SK-N-SH treated with all-trans-retinoic acid at 6 μM for 48 hours (cell line): Measurements from ENCODE around the gene KANK2.

Source experiments
- ATAC-seq: fragments of 200-7000 bp; cut with Tn5 transposase; 3 replicates; pipeline ENCODE4 v1.9.1; 2020; ENCODE audit warnings: mild to moderate bottlenecking, moderate library complexity
- ARNTL ChIP-seq: fragments of 450-650 bp; formaldehyde crosslinking; IDR thresholded peaks from 2 replicates; pipeline ENCODE4 v1.5.0; 2020; ENCODE audit warnings: low read depth, mild to moderate bottlenecking, moderate library complexity, borderline replicate concordance
- BACH2 ChIP-seq: fragments of 250-450 bp; sonication (Bioruptor Pico); IDR thresholded peaks from 2 replicates; pipeline ENCODE4 v1.9.0; 2021; ENCODE audit warnings: mild to moderate bottlenecking, borderline replicate concordance
- CSDC2 ChIP-seq: fragments of 250-450 bp; sonication (Bioruptor Pico); IDR thresholded peaks from 2 replicates; pipeline ENCODE4 v1.5.0; 2020; ENCODE audit warnings: mild to moderate bottlenecking, moderate library complexity
- ESRRG ChIP-seq: fragments of 250-450 bp; sonication (Bioruptor Pico); IDR thresholded peaks from 2 replicates; pipeline ENCODE4 v1.6.1; 2021; ENCODE audit warnings: mild to moderate bottlenecking
- GLIS3 ChIP-seq: fragments of 250-450 bp; sonication (Bioruptor Pico); IDR thresholded peaks from 2 replicates; pipeline ENCODE4 v1.5.0; 2020; ENCODE audit warnings: mild to moderate bottlenecking, moderate library complexity
- ISL1 ChIP-seq: fragments of 250-450 bp; sonication (Bioruptor Pico); IDR thresholded peaks from 2 replicates; pipeline ENCODE4 v2.1.2; 2022; ENCODE audit warnings: mild to moderate bottlenecking, moderate library complexity
- OSR1 ChIP-seq: fragments of 250-450 bp; sonication (Bioruptor Pico); IDR thresholded peaks from 2 replicates; pipeline ENCODE4 v1.8.0; 2022; ENCODE audit warnings: moderate library complexity, mild to moderate bottlenecking, inconsistent platforms
- PPARA ChIP-seq: fragments of 250-450 bp; sonication (Bioruptor Pico); IDR thresholded peaks from 2 replicates; pipeline ENCODE4 v1.5.0; 2020; ENCODE audit warnings: mild to moderate bottlenecking, borderline replicate concordance
- RARB ChIP-seq: fragments of 250-450 bp; sonication (Bioruptor Pico); IDR thresholded peaks from 2 replicates; pipeline ENCODE4 v1.8.0; 2021; ENCODE audit warnings: mild to moderate bottlenecking, moderate library complexity
- SNAI2 ChIP-seq: fragments of 250-450 bp; sonication (Bioruptor Pico); IDR thresholded peaks from 2 replicates; pipeline ENCODE4 v1.5.0; 2020; ENCODE audit warnings: mild to moderate bottlenecking, moderate library complexity
- TOX ChIP-seq: fragments of 250-450 bp; sonication (Bioruptor Pico); IDR thresholded peaks from 2 replicates; pipeline ENCODE4 v1.8.0; 2021; ENCODE audit warnings: mild to moderate bottlenecking, moderate library complexity, borderline replicate concordance
- ZC3H10 ChIP-seq: fragments of 250-450 bp; sonication (Bioruptor Pico); IDR thresholded peaks from 2 replicates; pipeline ENCODE4 v1.5.1; 2021; ENCODE audit warnings: mild to moderate bottlenecking, moderate library complexity
- ZFP3 ChIP-seq: fragments of 250-450 bp; sonication (Bioruptor Pico); IDR thresholded peaks from 2 replicates; pipeline ENCODE4 v1.5.0; 2020; ENCODE audit warnings: mild to moderate bottlenecking, moderate library complexity
- ZFP30 ChIP-seq: fragments of 450-650 bp; formaldehyde crosslinking; IDR thresholded peaks from 2 replicates; pipeline ENCODE4 v1.5.0; 2022; ENCODE audit warnings: mild to moderate bottlenecking, moderate library complexity
- ZNF565 ChIP-seq: fragments of 450-650 bp; formaldehyde crosslinking; conservative IDR thresholded peaks from 2 replicates; pipeline ENCODE4 v1.5.0; 2020; ENCODE audit warnings: low read depth, mild to moderate bottlenecking, moderate library complexity
- ZNF70 ChIP-seq: fragments of 450-650 bp; formaldehyde crosslinking; IDR thresholded peaks from 2 replicates; pipeline ENCODE4 v1.5.0; 2020; ENCODE audit warnings: mild to moderate bottlenecking, moderate library complexity
- ZNF8 ChIP-seq: fragments of 450-650 bp; formaldehyde crosslinking; IDR thresholded peaks from 2 replicates; pipeline ENCODE4 v1.5.0; 2020; ENCODE audit warnings: mild to moderate bottlenecking, moderate library complexity
- TF ChIP-seq, protein P1 (sequence below): fragments of 250-450 bp; sonication (Bioruptor Pico); IDR thresholded peaks from 2 replicates; pipeline ENCODE4 v1.5.1; 2020; ENCODE audit warnings: low read depth, mild to moderate bottlenecking, moderate library complexity
- TF ChIP-seq, protein P2 (sequence below): fragments of 250-450 bp; sonication (Bioruptor Pico); IDR thresholded peaks from 2 replicates; pipeline ENCODE4 v1.8.0; 2020; ENCODE audit warnings: mild to moderate bottlenecking, moderate library complexity, borderline replicate concordance
- TF ChIP-seq, protein P3 (sequence below): fragments of 250-450 bp; sonication (Bioruptor Pico); IDR thresholded peaks from 2 replicates; pipeline ENCODE4 v1.8.0; 2021; ENCODE audit warnings: low read depth, mild to moderate bottlenecking, moderate library complexity, borderline replicate concordance
- TF ChIP-seq, protein P4 (sequence below): fragments of 250-450 bp; sonication (Bioruptor Pico); IDR thresholded peaks from 2 replicates; pipeline ENCODE4 v1.5.0; 2020; ENCODE audit warnings: mild to moderate bottlenecking, moderate library complexity

The KANK2 gene

DNA sequence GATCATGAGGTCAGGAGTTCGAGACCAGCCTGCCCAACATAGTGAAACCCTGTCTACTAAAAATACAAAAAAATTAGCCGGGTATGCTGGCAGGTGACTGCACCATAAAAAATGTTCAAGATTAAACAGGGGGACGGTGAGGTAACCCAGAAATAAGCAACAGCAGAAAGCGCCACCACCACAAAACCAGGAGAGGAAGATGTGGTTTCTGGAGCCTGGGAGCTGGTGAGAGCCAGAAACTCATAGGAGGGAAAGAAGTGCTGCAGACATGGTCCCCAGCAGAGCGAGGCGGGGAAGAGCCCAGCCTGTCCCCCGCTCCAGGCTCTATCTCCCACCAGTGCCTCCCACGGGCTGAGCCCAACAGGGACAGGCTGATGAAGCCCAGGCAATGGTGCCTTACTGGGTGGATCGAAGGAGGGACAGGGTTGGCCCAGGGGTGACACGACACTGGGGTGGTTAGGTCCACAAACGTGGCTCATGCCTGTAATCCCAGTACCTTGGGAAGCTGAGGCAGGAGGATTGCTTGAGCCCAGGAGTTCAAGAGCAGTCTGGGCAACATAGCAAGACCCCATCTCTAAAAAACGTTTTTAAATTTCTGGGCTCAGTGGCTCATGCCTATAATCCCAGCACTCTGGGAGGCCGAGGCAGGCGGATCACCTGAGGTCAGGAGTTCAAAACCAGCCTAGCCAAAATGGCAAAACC, 60.8 kb downstream of the KANK2 start (continued):
- TF ChIP-seq OSR1 (CRISPR knock-in tag) (no peak), ZFP3 (CRISPR knock-in tag) (no peak), ISL1 (CRISPR knock-in tag) (no peak)
- TF ChIP-seq, protein P1, sequence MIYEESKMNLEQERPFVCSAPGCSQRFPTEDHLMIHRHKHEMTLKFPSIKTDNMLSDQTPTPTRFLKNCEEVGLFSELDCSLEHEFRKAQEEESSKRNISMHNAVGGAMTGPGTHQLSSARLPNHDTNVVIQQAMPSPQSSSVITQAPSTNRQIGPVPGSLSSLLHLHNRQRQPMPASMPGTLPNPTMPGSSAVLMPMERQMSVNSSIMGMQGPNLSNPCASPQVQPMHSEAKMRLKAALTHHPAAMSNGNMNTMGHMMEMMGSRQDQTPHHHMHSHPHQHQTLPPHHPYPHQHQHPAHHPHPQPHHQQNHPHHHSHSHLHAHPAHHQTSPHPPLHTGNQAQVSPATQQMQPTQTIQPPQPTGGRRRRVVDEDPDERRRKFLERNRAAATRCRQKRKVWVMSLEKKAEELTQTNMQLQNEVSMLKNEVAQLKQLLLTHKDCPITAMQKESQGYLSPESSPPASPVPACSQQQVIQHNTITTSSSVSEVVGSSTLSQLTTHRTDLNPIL (CRISPR knock-in tag): no peak
- TF ChIP-seq, all 23 proteins: peak for 0

DNA sequence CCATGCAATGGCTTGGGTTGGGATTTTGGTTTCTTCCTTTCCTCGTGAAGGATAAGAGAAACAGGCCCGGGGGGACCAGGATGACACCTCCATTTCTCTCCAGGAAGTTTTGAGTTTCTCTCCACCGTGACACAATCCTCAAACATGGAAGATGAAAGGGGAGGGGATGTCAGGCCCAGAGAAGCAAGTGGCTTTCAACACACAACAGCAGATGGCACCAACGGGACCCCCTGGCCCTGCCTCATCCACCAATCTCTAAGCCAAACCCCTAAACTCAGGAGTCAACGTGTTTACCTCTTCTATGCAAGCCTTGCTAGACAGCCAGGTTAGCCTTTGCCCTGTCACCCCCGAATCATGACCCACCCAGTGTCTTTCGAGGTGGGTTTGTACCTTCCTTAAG, 65.9 kb downstream of the KANK2 start:
- no peak for ATAC-seq
- TF ChIP-seq, protein P2, sequence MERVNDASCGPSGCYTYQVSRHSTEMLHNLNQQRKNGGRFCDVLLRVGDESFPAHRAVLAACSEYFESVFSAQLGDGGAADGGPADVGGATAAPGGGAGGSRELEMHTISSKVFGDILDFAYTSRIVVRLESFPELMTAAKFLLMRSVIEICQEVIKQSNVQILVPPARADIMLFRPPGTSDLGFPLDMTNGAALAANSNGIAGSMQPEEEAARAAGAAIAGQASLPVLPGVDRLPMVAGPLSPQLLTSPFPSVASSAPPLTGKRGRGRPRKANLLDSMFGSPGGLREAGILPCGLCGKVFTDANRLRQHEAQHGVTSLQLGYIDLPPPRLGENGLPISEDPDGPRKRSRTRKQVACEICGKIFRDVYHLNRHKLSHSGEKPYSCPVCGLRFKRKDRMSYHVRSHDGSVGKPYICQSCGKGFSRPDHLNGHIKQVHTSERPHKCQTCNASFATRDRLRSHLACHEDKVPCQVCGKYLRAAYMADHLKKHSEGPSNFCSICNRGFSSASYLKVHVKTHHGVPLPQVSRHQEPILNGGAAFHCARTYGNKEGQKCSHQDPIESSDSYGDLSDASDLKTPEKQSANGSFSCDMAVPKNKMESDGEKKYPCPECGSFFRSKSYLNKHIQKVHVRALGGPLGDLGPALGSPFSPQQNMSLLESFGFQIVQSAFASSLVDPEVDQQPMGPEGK: no peak
- no peak for TF ChIP-seq ZNF565 (CRISPR knock-in tag)
- TF ChIP-seq ZNF70 (CRISPR knock-in tag): no peak
- TF ChIP-seq PPARA (CRISPR knock-in tag): no peak
- TF ChIP-seq ARNTL (CRISPR knock-in tag): no peak
- no peak for TF ChIP-seq ISL1 (CRISPR knock-in tag)
- TF ChIP-seq SNAI2 (CRISPR knock-in tag): no peak
- no peak for TF ChIP-seq OSR1 (CRISPR knock-in tag)
- TF ChIP-seq, protein P1 (CRISPR knock-in tag): no peak
- no peak for TF ChIP-seq ESRRG (CRISPR knock-in tag)
- TF ChIP-seq, protein P3, sequence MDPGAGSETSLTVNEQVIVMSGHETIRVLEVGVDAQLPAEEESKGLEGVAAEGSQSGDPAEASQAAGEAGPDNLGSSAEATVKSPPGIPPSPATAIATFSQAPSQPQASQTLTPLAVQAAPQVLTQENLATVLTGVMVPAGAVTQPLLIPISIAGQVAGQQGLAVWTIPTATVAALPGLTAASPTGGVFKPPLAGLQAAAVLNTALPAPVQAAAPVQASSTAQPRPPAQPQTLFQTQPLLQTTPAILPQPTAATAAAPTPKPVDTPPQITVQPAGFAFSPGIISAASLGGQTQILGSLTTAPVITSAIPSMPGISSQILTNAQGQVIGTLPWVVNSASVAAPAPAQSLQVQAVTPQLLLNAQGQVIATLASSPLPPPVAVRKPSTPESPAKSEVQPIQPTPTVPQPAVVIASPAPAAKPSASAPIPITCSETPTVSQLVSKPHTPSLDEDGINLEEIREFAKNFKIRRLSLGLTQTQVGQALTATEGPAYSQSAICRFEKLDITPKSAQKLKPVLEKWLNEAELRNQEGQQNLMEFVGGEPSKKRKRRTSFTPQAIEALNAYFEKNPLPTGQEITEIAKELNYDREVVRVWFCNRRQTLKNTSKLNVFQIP: no peak
- no peak for TF ChIP-seq ZNF8 (CRISPR knock-in tag)
- TF ChIP-seq CSDC2 (CRISPR knock-in tag): no peak
- TF ChIP-seq ZFP30 (CRISPR knock-in tag): no peak
- TF ChIP-seq GLIS3 (CRISPR knock-in tag): no peak
- TF ChIP-seq BACH2: no peak
- TF ChIP-seq, protein P4, sequence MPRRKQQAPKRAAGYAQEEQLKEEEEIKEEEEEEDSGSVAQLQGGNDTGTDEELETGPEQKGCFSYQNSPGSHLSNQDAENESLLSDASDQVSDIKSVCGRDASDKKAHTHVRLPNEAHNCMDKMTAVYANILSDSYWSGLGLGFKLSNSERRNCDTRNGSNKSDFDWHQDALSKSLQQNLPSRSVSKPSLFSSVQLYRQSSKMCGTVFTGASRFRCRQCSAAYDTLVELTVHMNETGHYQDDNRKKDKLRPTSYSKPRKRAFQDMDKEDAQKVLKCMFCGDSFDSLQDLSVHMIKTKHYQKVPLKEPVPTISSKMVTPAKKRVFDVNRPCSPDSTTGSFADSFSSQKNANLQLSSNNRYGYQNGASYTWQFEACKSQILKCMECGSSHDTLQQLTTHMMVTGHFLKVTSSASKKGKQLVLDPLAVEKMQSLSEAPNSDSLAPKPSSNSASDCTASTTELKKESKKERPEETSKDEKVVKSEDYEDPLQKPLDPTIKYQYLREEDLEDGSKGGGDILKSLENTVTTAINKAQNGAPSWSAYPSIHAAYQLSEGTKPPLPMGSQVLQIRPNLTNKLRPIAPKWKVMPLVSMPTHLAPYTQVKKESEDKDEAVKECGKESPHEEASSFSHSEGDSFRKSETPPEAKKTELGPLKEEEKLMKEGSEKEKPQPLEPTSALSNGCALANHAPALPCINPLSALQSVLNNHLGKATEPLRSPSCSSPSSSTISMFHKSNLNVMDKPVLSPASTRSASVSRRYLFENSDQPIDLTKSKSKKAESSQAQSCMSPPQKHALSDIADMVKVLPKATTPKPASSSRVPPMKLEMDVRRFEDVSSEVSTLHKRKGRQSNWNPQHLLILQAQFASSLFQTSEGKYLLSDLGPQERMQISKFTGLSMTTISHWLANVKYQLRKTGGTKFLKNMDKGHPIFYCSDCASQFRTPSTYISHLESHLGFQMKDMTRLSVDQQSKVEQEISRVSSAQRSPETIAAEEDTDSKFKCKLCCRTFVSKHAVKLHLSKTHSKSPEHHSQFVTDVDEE: no peak
- no peak for TF ChIP-seq RARB (CRISPR knock-in tag)
- no peak for TF ChIP-seq ZC3H10 (CRISPR knock-in tag)

DNA sequence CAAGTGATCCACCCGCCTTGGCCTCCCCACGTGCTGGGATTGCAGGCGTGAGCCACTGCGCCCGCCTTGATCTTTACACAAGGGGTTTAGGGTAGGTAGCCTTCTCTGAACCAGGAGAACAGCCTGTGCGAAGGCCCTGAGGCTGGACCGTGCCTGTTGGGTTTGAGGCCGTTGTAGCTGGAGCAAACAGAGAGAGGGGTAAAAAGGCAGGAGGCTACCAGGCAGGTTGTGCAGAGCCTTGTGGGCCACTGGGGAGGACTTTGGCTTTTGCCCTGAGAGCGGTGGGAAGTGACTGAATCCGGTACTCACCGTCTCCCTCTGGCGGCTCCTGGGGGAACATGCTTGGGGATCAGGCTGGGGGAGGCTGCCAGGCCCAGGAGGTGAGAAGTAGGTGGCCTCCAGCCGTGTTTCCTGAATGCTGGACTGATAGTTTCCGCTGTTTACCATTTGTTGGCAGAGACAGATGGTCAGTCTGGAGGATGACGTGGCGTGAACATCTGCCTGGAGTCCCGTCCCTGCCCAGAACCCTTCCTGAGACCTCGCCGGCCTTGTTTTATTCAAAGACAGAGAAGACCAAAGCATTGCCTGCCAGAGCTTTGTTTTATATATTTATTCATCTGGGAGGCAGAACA, 66.4 kb downstream of the KANK2 start:
- no peak for TF ChIP-seq TOX (CRISPR knock-in tag)
- no peak for TF ChIP-seq SNAI2 (CRISPR knock-in tag)
- no peak for TF ChIP-seq RARB (CRISPR knock-in tag)
- TF ChIP-seq, protein P3: no peak
- TF ChIP-seq ARNTL (CRISPR knock-in tag): no peak
- ATAC-seq: peak; percentile 90
